Psoas muscle (tissue), 8 donors: ENCODE results near the gene HBG2. TPM values are rescaled to one million over a fixed set of nuclear protein-coding genes. Genes with fewer than 3 reads are reported as not detected.

Experiments used
- ATAC-seq, 4 donors: fragments of 200-7000 bp; cut with Tn5 transposase; one replicate each; pipeline ENCODE4 v1.9.1; 2020; ENCODE audit warnings: moderate library complexity in 3 of 4, mild to moderate bottlenecking in 2 of 4
- DNase-seq, 2 donors: peaks; one replicate each; pipeline ENCODE4 v3.0.0-alpha.2; 2020
- H3K27ac ChIP-seq: fragments of 200-600 bp; one replicate; pipeline ENCODE4 v1.8.0; 2022
- H3K27me3 ChIP-seq, 3 donors: fragments of 200-600 bp in 1 of 3; one replicate each; pipeline versions ENCODE4 v1.6.1 to v1.8.0; 2013 to 2022; ENCODE audit warnings: low read length in 2 of 3, mild to moderate bottlenecking in 2 of 3, moderate library complexity in 1 of 3; ENCODE audit not compliant: insufficient read depth in 3 of 3
- H3K36me3 ChIP-seq, 2 donors: fragments of 200-600 bp in 1 of 2; one replicate each; pipeline versions ENCODE4 v1.6.1 to v1.8.0; 2013 to 2022; ENCODE audit warnings: low read depth in 1 of 2, mild to moderate bottlenecking in 1 of 2, moderate library complexity in 1 of 2; ENCODE audit not compliant: insufficient read depth in 1 of 2
- H3K4me1 ChIP-seq: fragments of 200-600 bp; one replicate; pipeline ENCODE4 v1.8.0; 2022
- H3K4me3 ChIP-seq: fragments of 200-600 bp; one replicate; pipeline ENCODE4 v1.8.0; 2022; ENCODE audit warnings: mild to moderate bottlenecking
- H3K9me3 ChIP-seq: fragments of 200-600 bp; one replicate; pipeline ENCODE4 v1.8.0; 2022
- WGBS, 3 donors: extraction: QIAGEN DNeasy Blood & Tissue Kit; methylation state at CpG; one replicate each; pipeline versions ENCODE4 v1.1.6 to v1.1.7; 2013; 5-methylcytosine and 5-hydroxymethylcytosine counted together
- intact Hi-C, 2 donors: fragments of 100-400 bp; cut with DNase I; formaldehyde crosslinking; loops; one replicate each; pipeline versions ENCODE4 v1.11.0 to v1.14.2; 2022
- polyA plus RNA-seq, 3 donors: library from polyadenylated mRNA; stranded (reverse); fragments of 200-250 nt; gene quantifications; one replicate each; pipeline ENCODE4 v1.2.3, GENCODE V29; 2013
- total RNA-seq, 4 donors: library from RNA; stranded (reverse); fragmentation: NEBNext Ultra II Directional in 2 of 4; extraction: Animal tissue kit (Norgen Biotek cat#: 25700) in 2 of 4; gene quantifications; one replicate each; pipeline versions ENCODE4 v1.2.1 to v1.2.4, GENCODE V29; 2021 to 2023
- TF ChIP-seq, protein P1 (sequence below): fragments of 200-600 bp; IDR thresholded peaks from one replicate; pipeline ENCODE4 v1.8.0; 2022; ENCODE audit warnings: antibody characterized with exemption
- donor health status: healthy with polysubstance abuse.
- donor health status: DM: no; HTN: no; CAD: no; lungs with moderate emphysema.
- donor health status: Bipolar disorder and iron deficiency.
- donor health status: healthy.
- donor health status: DM: yes; HTN: yes; CAD: no.
- donor health status: DM: no; HTN: no; CAD: no.
- donor health status: DM: no; HTN: no; CAD: no.
- donor health status: DM: yes; HTN: yes; CAD: no.

The HBG2 gene
- total and polyA plus RNA-seq, 7 donors = 1.0 TPM; not detected in 6

DNA sequence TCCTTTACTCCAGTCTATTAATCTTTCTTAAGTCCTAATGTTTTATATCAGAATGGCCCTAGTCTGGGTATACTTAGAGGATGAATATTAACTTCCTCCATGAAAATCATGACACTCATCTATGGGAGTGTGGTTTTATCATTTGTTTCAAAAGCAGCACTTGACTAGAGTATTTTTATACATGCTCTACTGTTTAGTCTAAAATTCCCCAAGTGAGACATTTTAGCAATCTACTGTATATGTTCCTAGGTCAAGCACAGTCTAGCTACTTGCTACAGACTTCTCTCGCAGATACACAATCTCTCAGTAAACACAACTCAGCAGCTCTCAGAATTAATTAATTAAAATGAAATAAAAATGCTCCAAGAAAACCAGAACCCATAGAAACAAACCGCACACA lies 24.8 kb downstream of the HBG2 start:
- TF ChIP-seq, protein P1, sequence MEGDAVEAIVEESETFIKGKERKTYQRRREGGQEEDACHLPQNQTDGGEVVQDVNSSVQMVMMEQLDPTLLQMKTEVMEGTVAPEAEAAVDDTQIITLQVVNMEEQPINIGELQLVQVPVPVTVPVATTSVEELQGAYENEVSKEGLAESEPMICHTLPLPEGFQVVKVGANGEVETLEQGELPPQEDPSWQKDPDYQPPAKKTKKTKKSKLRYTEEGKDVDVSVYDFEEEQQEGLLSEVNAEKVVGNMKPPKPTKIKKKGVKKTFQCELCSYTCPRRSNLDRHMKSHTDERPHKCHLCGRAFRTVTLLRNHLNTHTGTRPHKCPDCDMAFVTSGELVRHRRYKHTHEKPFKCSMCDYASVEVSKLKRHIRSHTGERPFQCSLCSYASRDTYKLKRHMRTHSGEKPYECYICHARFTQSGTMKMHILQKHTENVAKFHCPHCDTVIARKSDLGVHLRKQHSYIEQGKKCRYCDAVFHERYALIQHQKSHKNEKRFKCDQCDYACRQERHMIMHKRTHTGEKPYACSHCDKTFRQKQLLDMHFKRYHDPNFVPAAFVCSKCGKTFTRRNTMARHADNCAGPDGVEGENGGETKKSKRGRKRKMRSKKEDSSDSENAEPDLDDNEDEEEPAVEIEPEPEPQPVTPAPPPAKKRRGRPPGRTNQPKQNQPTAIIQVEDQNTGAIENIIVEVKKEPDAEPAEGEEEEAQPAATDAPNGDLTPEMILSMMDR = no peak
- Histone ChIP-seq H3K27ac (no peak overlapping the region), H3K4me3 (no peak overlapping the region), H3K4me1 (no peaks in the 10 kb centered on the region), H3K27me3 (no peaks in the 10 kb centered on the region), H3K36me3 (no peaks in the 10 kb centered on the region), H3K9me3 (no peaks in the 10 kb centered on the region)
- WGBS, 3 donors = 87 to 91% (median 90%) methylated on average over 2 of the region's 2 CpGs
- ATAC-seq (no peak), DNase-seq (no peak)
- intact Hi-C loops = no loop called here

DNA sequence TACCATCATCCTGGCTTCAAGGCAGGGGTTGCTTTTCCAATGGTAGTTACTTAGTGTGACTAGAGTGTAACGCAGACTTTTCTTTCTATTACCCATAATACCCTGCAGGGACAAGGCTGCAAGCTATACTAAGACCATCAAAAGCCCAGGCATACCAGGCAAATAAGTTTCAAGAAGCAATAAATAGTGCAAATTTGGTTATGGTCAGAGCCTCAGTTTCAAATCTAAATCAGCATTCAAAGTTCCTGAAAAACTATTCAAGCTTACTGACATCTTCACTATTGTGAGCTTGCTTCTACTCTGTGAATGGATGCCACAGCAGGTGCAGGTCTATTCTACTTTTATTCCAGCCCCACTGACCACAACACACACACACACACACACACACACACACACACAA lies 25.2 kb downstream of the HBG2 start:
- intact Hi-C loops = no loop called here

DNA sequence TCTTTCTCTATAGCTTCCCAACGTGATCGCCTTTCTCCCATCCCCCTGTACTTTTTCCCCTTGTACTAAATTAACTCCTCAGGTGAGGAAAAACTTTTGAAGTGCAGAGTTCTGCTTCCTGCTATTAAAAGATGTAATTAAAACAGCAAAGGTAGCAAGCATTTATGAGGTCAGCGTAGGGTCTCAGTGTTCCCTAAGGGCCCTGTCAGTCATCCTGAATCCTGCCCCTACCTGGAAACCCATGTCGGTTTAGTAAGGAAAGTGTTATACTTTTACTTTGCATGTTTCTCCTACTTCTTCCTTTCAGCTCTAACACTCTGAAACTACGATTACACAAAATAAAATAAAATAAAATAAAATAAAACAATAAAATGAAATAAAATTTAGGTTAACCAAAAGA lies 26.5 kb downstream of the HBG2 start:
- DNase-seq = no peak
- Histone ChIP-seq H3K4me1 (no peaks in the 10 kb centered on the region), H3K27ac (no peak overlapping the region), H3K36me3 (no peaks in the 10 kb centered on the region), H3K27me3 (no peaks in the 10 kb centered on the region), H3K4me3 (no peak overlapping the region), H3K9me3 (no peaks in the 10 kb centered on the region)
- ATAC-seq = no peak
- WGBS, 3 donors = 44 to 52% (median 49%) methylated on average over 5 of the region's 5 CpGs
- TF ChIP-seq, protein P1 = no peak
- intact Hi-C loops = no loop called here

More for the DNA sequence above, 25.2 kb downstream of the HBG2 start:
- Histone ChIP-seq H3K36me3 (no peaks in the 10 kb centered on the region), H3K27ac (no peak overlapping the region), H3K27me3 (no peaks in the 10 kb centered on the region), H3K9me3 (no peaks in the 10 kb centered on the region), H3K4me1 (no peaks in the 10 kb centered on the region), H3K4me3 (no peak overlapping the region)
- WGBS, 3 donors = 83 to 97% (median 86%) methylated on average over 1 of the region's 1 CpG
- DNase-seq = no peak
- TF ChIP-seq, protein P1 = no peak
- no peak for ATAC-seq

DNA sequence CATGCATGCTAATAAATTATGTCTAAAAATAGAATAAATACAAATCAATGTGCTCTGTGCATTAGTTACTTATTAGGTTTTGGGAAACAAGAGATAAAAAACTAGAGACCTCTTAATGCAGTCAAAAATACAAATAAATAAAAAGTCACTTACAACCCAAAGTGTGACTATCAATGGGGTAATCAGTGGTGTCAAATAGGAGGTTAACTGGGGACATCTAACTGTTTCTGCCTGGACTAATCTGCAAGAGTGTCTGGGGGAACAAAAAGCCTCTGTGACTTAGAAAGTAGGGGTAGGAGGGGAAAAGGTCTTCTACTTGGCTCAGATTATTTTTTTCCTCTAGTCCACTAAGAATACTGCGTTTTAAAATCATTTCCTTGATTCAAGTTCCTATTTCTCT lies 26.9 kb downstream of the HBG2 start:
- WGBS, 3 donors = 23 to 33% (median 28%) methylated on average over 1 of the region's 1 CpG
- no peak for DNase-seq

More for the DNA sequence above, 26.9 kb downstream of the HBG2 start:
- ATAC-seq = no peak
- intact Hi-C loops = no loop called here
- H3K27ac ChIP-seq = no peak overlapping the region
- no peaks in the 10 kb centered on the region for H3K9me3 ChIP-seq
- no peak overlapping the region for H3K4me3 ChIP-seq
- H3K36me3 ChIP-seq = no peaks in the 10 kb centered on the region
- TF ChIP-seq, protein P1 = no peak
- H3K4me1 ChIP-seq = no peaks in the 10 kb centered on the region
- no peaks in the 10 kb centered on the region for H3K27me3 ChIP-seq
